Neural progenitor cell (in vitro differentiated cells): ENCODE results near the gene PRRC2B.

ENCODE experiments used
- CTCF ChIP-seq: fragments of 200-600 bp; sonication (generic); IDR thresholded peaks from 2 replicates; pipeline ENCODE4 v1.5.1; 2017; ENCODE audit warnings: antibody characterized with exemption, mild to moderate bottlenecking
- EZH2phosphoT487 ChIP-seq: fragments of 200-600 bp; sonication (generic); IDR thresholded peaks from 2 replicates; pipeline ENCODE4 v1.6.1; 2017; ENCODE audit warnings: antibody characterized with exemption

- no peak for TF ChIP-seq CTCF
- no peak for TF ChIP-seq EZH2phosphoT487
Observed at GRCh38 chr9:131385296-131385695, 8.6 kb upstream of the PRRC2B start.
